A549 (cell line): Measurements from ENCODE around the gene NEDD4L. TPM values are rescaled to one million over a fixed set of nuclear protein-coding genes. Genes with fewer than 3 reads are reported as not detected.

Experiments used
- ATAC-seq, 2 experiments: fragments of 200-7000 bp in 1 of 2; fragments of >200 bp in 1 of 2; cut with Nextera tagmentation in 1 of 2; cut with Tn5 transposase in 1 of 2; 3 replicates each; pipeline versions ENCODE4 v1.8.0 to v1.9.1; 2018 to 2020; ENCODE audit warnings: mild to moderate bottlenecking in 1 of 2, moderate library complexity in 1 of 2
- CTCF ChIA-PET: fragments of 300-600 bp; sonication (Branson Sonifier 250); formaldehyde crosslinking; extraction: SDS; loops from one replicate; lab custom pipeline; 2021; ENCODE audit warnings: antibody characterized with exemption, inconsistent platforms; lab: Yijun Ruan, JAX
- POLR2A ChIA-PET: fragments of 350-600 bp; formaldehyde crosslinking; extraction: SDS; loops from one replicate; lab custom pipeline; 2021; ENCODE audit warnings: antibody characterized with exemption, inconsistent platforms; lab: Yijun Ruan, JAX
- DNase-seq, 2 experiments: peaks; one replicate each; pipeline versions ENCODE4 v3.0.0 to v3.0.0-alpha.2; 2011 to 2016; ENCODE audit warnings: low read depth in 1 of 2, low spot score in 1 of 2
- FAIRE-seq: peaks from 2 replicates; lab custom pipeline; 2011; peaks lifted over from hg19 to GRCh38; lab: Jason Lieb, UNC
- H3K27ac ChIP-seq, 2 experiments: fragments of >200 bp; sonication (Bioruptor Twin); formaldehyde crosslinking; 3 replicates each; pipeline ENCODE4 v1.5.1; 2016 to 2017
- H3K4me1 ChIP-seq: fragments of >200 bp; sonication (Bioruptor Twin); formaldehyde crosslinking; 3 replicates; pipeline ENCODE4 v1.6.1; 2016
- H3K4me2 ChIP-seq: fragments of >200 bp; sonication (Bioruptor Twin); formaldehyde crosslinking; 3 replicates; pipeline ENCODE4 v1.6.1; 2016
- H3K4me3 ChIP-seq: fragments of >200 bp; sonication (Bioruptor Twin); formaldehyde crosslinking; 3 replicates; pipeline ENCODE4 v1.5.1; 2016
- H3K9me3 ChIP-seq: fragments of >200 bp; sonication (Bioruptor Twin); formaldehyde crosslinking; 3 replicates; pipeline ENCODE4 v1.6.1; 2016
- CBX2 ChIP-seq: fragments of 200-600 bp; sonication (generic); IDR thresholded peaks from 2 replicates; pipeline ENCODE4 v1.6.1; 2016; ENCODE audit warnings: low read depth, mild to moderate bottlenecking, borderline replicate concordance
- EHF ChIP-seq: fragments of 250-450 bp; sonication (Bioruptor Pico); IDR thresholded peaks from 2 replicates; pipeline ENCODE4 v1.5.0; 2020; ENCODE audit warnings: mild to moderate bottlenecking
- EP300 ChIP-seq, 2 experiments: fragments of >200 bp; sonication (Bioruptor Twin); formaldehyde crosslinking; IDR thresholded peaks; 2 replicates in 1 of 2; 3 replicates in 1 of 2; pipeline ENCODE4 v1.6.1; 2016 to 2017
- ESRRA ChIP-seq: fragments of 150-350 bp; IDR thresholded peaks from 2 replicates; pipeline ENCODE4 v1.6.1; 2014; ENCODE audit warnings: mild to moderate bottlenecking, low read length, borderline replicate concordance
- FOXS1 ChIP-seq: fragments of 250-450 bp; sonication (Bioruptor Pico); IDR thresholded peaks from 2 replicates; pipeline ENCODE4 v1.5.0; 2020; ENCODE audit warnings: mild to moderate bottlenecking, moderate library complexity
- HDAC2 ChIP-seq: fragments of 200-600 bp; sonication (generic); IDR thresholded peaks from 2 replicates; pipeline ENCODE4 v1.6.1; 2016
- HOXA7 ChIP-seq: fragments of 250-450 bp; sonication (Bioruptor Pico); IDR thresholded peaks from 2 replicates; pipeline ENCODE4 v1.5.0; 2020; ENCODE audit warnings: mild to moderate bottlenecking, moderate library complexity
- MAZ ChIP-seq: fragments of 150-350 bp; IDR thresholded peaks from 2 replicates; pipeline ENCODE4 v1.6.1; 2014; ENCODE audit warnings: antibody characterized with exemption, low read depth, low read length, borderline replicate concordance
- MYC ChIP-seq: IDR thresholded peaks from 2 replicates; pipeline ENCODE4 v1.6.1; 2012; ENCODE audit warnings: mild to moderate bottlenecking, inconsistent platforms, low read length, improper control_type of control experiment, borderline replicate concordance
- NPAS2 ChIP-seq: fragments of 250-450 bp; sonication (Bioruptor Pico); IDR thresholded peaks from 2 replicates; pipeline ENCODE4 v1.8.0; 2022; ENCODE audit warnings: mild to moderate bottlenecking, moderate library complexity, borderline replicate concordance
- NR3C1 ChIP-seq: fragments of >200 bp; sonication (Bioruptor Twin); formaldehyde crosslinking; IDR thresholded peaks from 3 replicates; pipeline ENCODE4 v1.6.1; 2017
- POLR2A ChIP-seq: IDR thresholded peaks from 2 replicates; pipeline ENCODE4 v1.6.1; 2012; ENCODE audit warnings: mild to moderate bottlenecking, low read length
- RARB ChIP-seq: fragments of 250-450 bp; sonication (Bioruptor Pico); IDR thresholded peaks from 2 replicates; pipeline ENCODE4 v1.8.0; 2021; ENCODE audit warnings: mild to moderate bottlenecking, moderate library complexity
- SMC3 ChIP-seq: fragments of >200 bp; sonication (Bioruptor Twin); formaldehyde crosslinking; IDR thresholded peaks from 3 replicates; pipeline ENCODE4 v1.6.1; 2018; ENCODE audit warnings: inconsistent platforms
- TFCP2L1 ChIP-seq: fragments of 250-450 bp; sonication (Bioruptor Pico); IDR thresholded peaks from 2 replicates; pipeline ENCODE4 v1.5.0; 2021; ENCODE audit warnings: mild to moderate bottlenecking
- ZC3H11A ChIP-seq: fragments of 450-650 bp; IDR thresholded peaks from 2 replicates; pipeline ENCODE4 v1.6.1; 2014; ENCODE audit warnings: antibody characterized with exemption, mild to moderate bottlenecking
- ZFP36 ChIP-seq: fragments of 450-650 bp; IDR thresholded peaks from 2 replicates; pipeline ENCODE4 v1.6.1; 2014; ENCODE audit warnings: borderline replicate concordance; ENCODE audit not compliant: partially characterized antibody
- ZSCAN20 ChIP-seq: fragments of 250-450 bp; sonication (Bioruptor Pico); IDR thresholded peaks from 2 replicates; pipeline ENCODE4 v1.8.0; 2022; ENCODE audit warnings: mild to moderate bottlenecking, moderate library complexity
- WGBS: methylation state at CpG from one replicate; pipeline ENCODE4 v1.1.6; 2017; ENCODE audit errors: missing lambda C conversion rate; 5-methylcytosine and 5-hydroxymethylcytosine counted together
- polyA plus RNA-seq, 4 experiments: library from polyadenylated mRNA; depleted of rRNA in 3 of 4; stranded (reverse); fragments of >200 nt; fragmentation: RNase III in 1 of 4; extraction: RNeasy Plus Mini Kit Qiagen cat#74134 plus additional on column Dnase treatment in 1 of 4; gene quantifications; 2 replicates in 3 of 4; 3 replicates in 1 of 4; pipeline ENCODE4 v1.2.3, GENCODE V29; 2011 to 2017
- TF ChIP-seq, protein P1 (sequence below): fragments of 250-450 bp; sonication (Bioruptor Pico); IDR thresholded peaks from 2 replicates; pipeline ENCODE4 v1.5.0; 2020; ENCODE audit warnings: low read depth, mild to moderate bottlenecking, moderate library complexity
- TF ChIP-seq, protein P2 (sequence below): IDR thresholded peaks from 2 replicates; pipeline ENCODE4 v1.6.1; 2012
- TF ChIP-seq, protein P3 (sequence below): fragments of 450-650 bp; IDR thresholded peaks from 2 replicates; pipeline ENCODE4 v1.6.1; 2014; ENCODE audit warnings: antibody characterized with exemption

NEDD4L gene
- polyA plus RNA-seq, 2 of the 4 experiments (the other 2 are of a cell fraction): 18.0 to 36.5 TPM

- CTCF ChIA-PET: interaction anchor here (0.6 kb wide), 1 partner anchor 27 kb away, joined by 3 read pairs; no protein-coding TSS in a partner anchor
- POLR2A ChIA-PET: no interaction called here
- H3K4me3 ChIP-seq: no peak overlapping the region
- no peak overlapping the region for H3K27ac ChIP-seq
- FAIRE-seq: no peak
- H3K4me2 ChIP-seq: peak overlapping the region; percentile 18; the same call in 2 of the 3 replicates
- H3K9me3 ChIP-seq: no peaks in the 10 kb centered on the region
- peaks cover 13% of the 10 kb centered on the region; the same call in 2 of the 3 replicates for H3K4me1 ChIP-seq
- TF ChIP-seq HDAC2 (no peak), TFCP2L1 (CRISPR knock-in tag) (no peak), ZFP36 (no peak), NPAS2 (CRISPR knock-in tag) (no peak), SMC3 (no peak), MAZ (no peak), HOXA7 (CRISPR knock-in tag) (no peak), EP300 (IDR thresholded peaks at IDR 0.05) (no peak), FOXS1 (no peak)
- TF ChIP-seq, protein P1, sequence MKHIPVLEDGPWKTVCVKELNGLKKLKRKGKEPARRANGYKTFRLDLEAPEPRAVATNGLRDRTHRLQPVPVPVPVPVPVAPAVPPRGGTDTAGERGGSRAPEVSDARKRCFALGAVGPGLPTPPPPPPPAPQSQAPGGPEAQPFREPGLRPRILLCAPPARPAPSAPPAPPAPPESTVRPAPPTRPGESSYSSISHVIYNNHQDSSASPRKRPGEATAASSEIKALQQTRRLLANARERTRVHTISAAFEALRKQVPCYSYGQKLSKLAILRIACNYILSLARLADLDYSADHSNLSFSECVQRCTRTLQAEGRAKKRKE (CRISPR knock-in tag): no peak
- TF ChIP-seq, all 56 proteins: peak for 0
- DNase-seq: no peak
- ATAC-seq: no peak
- WGBS: 74% methylated on average over 8 of the region's 8 CpGs
Observed at GRCh38 chr18:58097121-58097906, 53.3 kb downstream of the NEDD4L start.

DNA sequence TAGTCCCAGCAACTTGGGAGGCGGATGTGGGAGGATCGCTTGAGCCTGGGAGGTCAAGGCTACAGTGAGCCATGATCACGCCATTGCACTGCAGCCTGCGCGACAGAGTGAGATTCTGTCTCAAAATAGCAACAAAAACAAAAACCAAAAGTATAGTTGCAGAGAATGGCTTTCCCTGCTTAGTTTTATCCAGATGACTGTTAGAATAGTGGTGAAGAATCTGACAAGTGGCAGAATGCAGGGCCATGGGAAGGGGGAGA, 53.8 kb downstream of the NEDD4L start:
- FAIRE-seq: no peak
- no peak overlapping the region for H3K4me2 ChIP-seq
- POLR2A ChIA-PET: no interaction called here
- no peak overlapping the region for H3K27ac ChIP-seq
- H3K9me3 ChIP-seq: no peaks in the 10 kb centered on the region
- TF ChIP-seq, protein P2, sequence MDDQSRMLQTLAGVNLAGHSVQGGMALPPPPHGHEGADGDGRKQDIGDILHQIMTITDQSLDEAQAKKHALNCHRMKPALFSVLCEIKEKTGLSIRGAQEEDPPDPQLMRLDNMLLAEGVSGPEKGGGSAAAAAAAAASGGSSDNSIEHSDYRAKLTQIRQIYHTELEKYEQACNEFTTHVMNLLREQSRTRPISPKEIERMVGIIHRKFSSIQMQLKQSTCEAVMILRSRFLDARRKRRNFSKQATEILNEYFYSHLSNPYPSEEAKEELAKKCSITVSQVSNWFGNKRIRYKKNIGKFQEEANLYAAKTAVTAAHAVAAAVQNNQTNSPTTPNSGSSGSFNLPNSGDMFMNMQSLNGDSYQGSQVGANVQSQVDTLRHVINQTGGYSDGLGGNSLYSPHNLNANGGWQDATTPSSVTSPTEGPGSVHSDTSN: no peak
- TF ChIP-seq FOXS1 (no peak), MYC (no peak), MAZ (no peak), ZC3H11A (no peak), EP300 (IDR thresholded peaks at IDR 0.05) (no peak), ESRRA (no peak), TFCP2L1 (CRISPR knock-in tag) (no peak), RARB (CRISPR knock-in tag) (no peak), POLR2A (no peak), ZSCAN20 (CRISPR knock-in tag) (no peak), EHF (no peak), NR3C1 (no peak), CBX2 (no peak)
- TF ChIP-seq, protein P3, sequence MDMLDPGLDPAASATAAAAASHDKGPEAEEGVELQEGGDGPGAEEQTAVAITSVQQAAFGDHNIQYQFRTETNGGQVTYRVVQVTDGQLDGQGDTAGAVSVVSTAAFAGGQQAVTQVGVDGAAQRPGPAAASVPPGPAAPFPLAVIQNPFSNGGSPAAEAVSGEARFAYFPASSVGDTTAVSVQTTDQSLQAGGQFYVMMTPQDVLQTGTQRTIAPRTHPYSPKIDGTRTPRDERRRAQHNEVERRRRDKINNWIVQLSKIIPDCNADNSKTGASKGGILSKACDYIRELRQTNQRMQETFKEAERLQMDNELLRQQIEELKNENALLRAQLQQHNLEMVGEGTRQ: no peak
- TF ChIP-seq, protein P1 (CRISPR knock-in tag): no peak
- TF ChIP-seq, all 56 proteins: peak for 0
- WGBS: 94% methylated on average over 5 of the region's 5 CpGs
- ATAC-seq (no peak), DNase-seq (no peak)
- peaks cover 13% of the 10 kb centered on the region; the same call in 2 of the 3 replicates for H3K4me1 ChIP-seq
- CTCF ChIA-PET: interaction anchor here (1.4 kb wide), 1 partner anchor 46 kb away, joined by 4 read pairs; no protein-coding TSS in a partner anchor
- H3K4me3 ChIP-seq: no peak overlapping the region
